GM21576 (cell line): ENCODE measurements around the gene UCP2.
"Not testable (repeated sequence)": the region's sequence is repeated elsewhere in the genome, so short reads cannot be mapped to it uniquely, and the experiment has no call there.

ENCODE experiments used
- ATAC-seq: cut with Tn5 transposase; IDR thresholded peaks from one replicate; pipeline ENCODE4 v1.9.1; 2021; ENCODE audit warnings: mild to moderate bottlenecking, moderate library complexity; ENCODE audit not compliant: unreplicated experiment

UCP2 gene

GRCh38 chr11:73946798-73947458 lies 35.7 kb downstream of the UCP2 start:
- ATAC-seq: no peak

GRCh38 chr11:73945396-73945795 lies 37.2 kb downstream of the UCP2 start:
- no peak for ATAC-seq

- no peak for ATAC-seq
These were observed 37.7 kb downstream of the UCP2 start for GRCh38 chr11:73944901-73945300.

DNA sequence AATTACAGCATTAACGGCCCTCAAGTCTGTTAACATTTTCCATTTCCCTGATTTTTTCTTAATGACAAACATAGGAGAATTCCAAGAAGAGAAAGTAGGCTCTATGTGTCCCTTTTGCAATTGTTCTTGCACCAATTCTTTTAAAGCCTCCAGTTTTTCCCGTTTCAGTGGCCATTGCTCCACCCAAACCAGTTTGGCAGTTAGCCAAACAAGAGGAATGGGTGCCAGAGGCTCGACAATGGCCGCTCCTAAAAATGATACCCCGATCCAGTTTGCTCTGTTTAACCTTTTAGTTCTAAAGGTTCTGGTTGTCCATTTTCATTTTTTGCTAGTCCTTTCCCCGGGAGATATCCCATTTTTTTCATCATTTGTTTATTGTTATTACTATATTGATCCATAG lies 38.6 kb downstream of the UCP2 start:
- ATAC-seq: no peak

DNA sequence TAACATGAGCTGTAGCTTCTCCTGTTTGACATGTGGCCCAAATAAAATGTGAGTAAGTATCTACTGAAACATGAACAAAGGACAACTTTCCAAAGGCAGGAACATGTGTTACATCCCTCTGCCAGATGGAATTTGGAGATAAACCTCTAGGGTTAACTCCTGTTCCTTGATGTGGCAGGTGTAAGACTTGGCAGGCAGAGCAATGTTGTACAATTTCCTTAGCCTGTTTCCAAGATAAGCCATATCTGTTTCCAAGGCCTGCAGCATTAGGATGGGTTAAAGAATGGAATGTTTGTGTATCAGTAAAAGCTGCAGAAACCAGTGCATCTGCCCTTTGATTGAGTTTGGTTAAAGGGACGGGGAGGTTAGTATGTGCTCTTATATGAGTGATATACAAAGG lies 40.6 kb downstream of the UCP2 start:
- no peak for ATAC-seq

DNA sequence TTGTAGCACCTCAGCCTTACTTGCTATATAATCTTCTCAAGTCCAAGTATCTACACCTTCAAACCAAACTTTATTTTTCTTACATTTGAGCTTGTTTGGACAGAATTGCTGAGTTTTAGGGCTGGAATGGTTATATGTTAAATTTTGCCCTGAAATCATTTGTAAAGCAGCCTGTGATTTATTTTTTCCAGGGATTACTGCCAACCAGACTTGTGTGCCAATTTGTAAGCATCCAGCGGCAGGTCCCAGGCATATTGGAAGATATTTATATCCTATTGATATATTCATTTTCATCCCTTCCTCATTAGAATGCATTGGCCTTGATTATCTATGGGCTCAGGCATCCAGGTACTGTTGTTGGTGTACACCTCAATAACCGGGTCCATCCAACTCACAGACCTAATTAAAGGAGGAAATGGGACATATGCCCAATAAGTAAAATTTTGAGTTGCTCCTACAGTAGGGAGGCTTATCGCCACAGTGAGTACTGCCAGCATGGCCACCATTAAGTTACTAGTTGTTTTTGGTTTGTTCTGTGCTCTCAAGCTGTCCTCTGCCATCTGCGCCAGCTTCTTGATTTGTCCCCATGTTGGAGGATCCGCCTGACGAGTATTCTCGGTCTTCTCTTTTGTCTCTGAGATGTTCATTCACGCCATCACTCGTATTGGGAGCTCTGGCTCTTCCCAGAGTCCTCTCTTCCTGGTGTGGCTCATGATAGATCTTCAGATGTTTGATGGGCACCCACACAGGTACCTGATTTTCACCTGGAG lies 41.7 kb downstream of the UCP2 start:
- ATAC-seq: no peak

- no peak for ATAC-seq
These were observed 43.5 kb downstream of the UCP2 start for GRCh38 chr11:73939096-73939495.

DNA sequence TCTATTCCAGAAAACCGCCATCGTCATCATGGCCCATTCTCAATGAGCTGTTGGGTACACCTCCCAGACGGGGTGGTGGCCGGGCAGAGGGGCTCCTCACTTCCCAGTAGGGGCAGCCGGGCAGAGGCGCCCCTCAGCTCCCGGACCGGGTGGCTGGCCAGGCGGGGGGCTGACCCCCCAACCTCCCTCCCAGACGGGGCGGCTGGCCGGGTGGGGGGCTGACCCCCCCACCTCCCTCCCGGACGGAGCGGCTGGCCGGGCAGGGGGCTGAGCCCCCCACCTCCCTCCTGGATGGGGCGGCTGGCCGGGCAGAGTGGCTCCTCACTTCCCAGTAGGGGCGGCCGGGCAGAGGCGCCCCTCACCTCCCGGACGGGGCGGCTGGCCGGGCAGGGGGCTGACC lies 46.6 kb downstream of the UCP2 start:
- not testable (repeated sequence) for ATAC-seq

- ATAC-seq: no peak
These were observed 49.9 kb downstream of the UCP2 start for GRCh38 chr11:73932781-73933180.

DNA sequence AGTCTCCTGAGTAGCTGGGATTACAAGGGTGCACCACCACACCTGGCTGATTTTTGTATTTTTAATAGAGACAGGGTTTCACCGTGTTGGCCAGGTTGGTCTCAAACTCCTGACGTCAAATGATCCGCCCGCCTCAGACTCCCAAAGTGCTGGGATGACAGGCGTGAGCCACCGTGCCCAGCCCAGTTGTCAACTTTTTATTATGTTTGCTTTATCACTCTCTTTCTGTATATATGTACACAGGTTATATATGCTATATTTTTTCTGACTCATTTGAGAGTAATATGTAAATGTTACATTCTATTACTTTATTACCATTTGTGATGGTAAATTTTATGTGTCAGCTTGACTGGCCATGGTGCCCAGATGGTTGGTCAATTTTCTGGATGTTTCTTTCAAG lies 50.7 kb downstream of the UCP2 start:
- ATAC-seq: no peak

- no peak for ATAC-seq
These were observed 51.5 kb downstream of the UCP2 start for GRCh38 chr11:73931039-73931645.

GRCh38 chr11:73929388-73929787 lies 53.3 kb downstream of the UCP2 start:
- no peak for ATAC-seq
